Psoas muscle (tissue), 8 donors: ENCODE results near the gene PODXL. TPM values are rescaled to one million over a fixed set of nuclear protein-coding genes. Genes with fewer than 3 reads are reported as not detected.
A peak's percentile ranks its signal among the peaks of the same experiment; 100 is the strongest.

Source experiments
- ATAC-seq, 4 donors: fragments of 200-7000 bp; cut with Tn5 transposase; one replicate each; pipeline ENCODE4 v1.9.1; 2020; ENCODE audit warnings: moderate library complexity in 3 of 4, mild to moderate bottlenecking in 2 of 4
- DNase-seq, 2 donors: peaks; one replicate each; pipeline ENCODE4 v3.0.0-alpha.2; 2020
- H3K27ac ChIP-seq: fragments of 200-600 bp; one replicate; pipeline ENCODE4 v1.8.0; 2022
- H3K27me3 ChIP-seq, 3 donors: fragments of 200-600 bp in 1 of 3; one replicate each; pipeline versions ENCODE4 v1.6.1 to v1.8.0; 2013 to 2022; ENCODE audit warnings: low read length in 2 of 3, mild to moderate bottlenecking in 2 of 3, moderate library complexity in 1 of 3; ENCODE audit not compliant: insufficient read depth in 3 of 3
- H3K36me3 ChIP-seq, 2 donors: fragments of 200-600 bp in 1 of 2; one replicate each; pipeline versions ENCODE4 v1.6.1 to v1.8.0; 2013 to 2022; ENCODE audit warnings: low read depth in 1 of 2, mild to moderate bottlenecking in 1 of 2, moderate library complexity in 1 of 2; ENCODE audit not compliant: insufficient read depth in 1 of 2
- H3K4me1 ChIP-seq: fragments of 200-600 bp; one replicate; pipeline ENCODE4 v1.8.0; 2022
- H3K4me3 ChIP-seq: fragments of 200-600 bp; one replicate; pipeline ENCODE4 v1.8.0; 2022; ENCODE audit warnings: mild to moderate bottlenecking
- H3K9me3 ChIP-seq: fragments of 200-600 bp; one replicate; pipeline ENCODE4 v1.8.0; 2022
- CTCF ChIP-seq: fragments of 200-600 bp; IDR thresholded peaks from one replicate; pipeline ENCODE4 v1.8.0; 2022; ENCODE audit warnings: antibody characterized with exemption
- WGBS, 3 donors: extraction: QIAGEN DNeasy Blood & Tissue Kit; methylation state at CpG; one replicate each; pipeline versions ENCODE4 v1.1.6 to v1.1.7; 2013; 5-methylcytosine and 5-hydroxymethylcytosine counted together
- intact Hi-C, 2 donors: fragments of 100-400 bp; cut with DNase I; formaldehyde crosslinking; loops; one replicate each; pipeline versions ENCODE4 v1.11.0 to v1.14.2; 2022
- polyA plus RNA-seq, 3 donors: library from polyadenylated mRNA; stranded (reverse); fragments of 200-250 nt; gene quantifications; one replicate each; pipeline ENCODE4 v1.2.3, GENCODE V29; 2013
- total RNA-seq, 4 donors: library from RNA; stranded (reverse); fragmentation: NEBNext Ultra II Directional in 2 of 4; extraction: Animal tissue kit (Norgen Biotek cat#: 25700) in 2 of 4; gene quantifications; one replicate each; pipeline versions ENCODE4 v1.2.1 to v1.2.4, GENCODE V29; 2021 to 2023
- donor health status: healthy with polysubstance abuse.
- donor health status: DM: no; HTN: no; CAD: no; lungs with moderate emphysema.
- donor health status: Bipolar disorder and iron deficiency.
- donor health status: healthy.
- donor health status: DM: yes; HTN: yes; CAD: no.
- donor health status: DM: no; HTN: no; CAD: no.
- donor health status: DM: no; HTN: no; CAD: no.
- donor health status: DM: yes; HTN: yes; CAD: no.

PODXL gene
- total and polyA plus RNA-seq, 7 donors, result 9.0 to 46.8 (median 16.2) TPM

- no peak for TF ChIP-seq CTCF
- ATAC-seq (no peak), DNase-seq (no peak)
- peaks cover 3% of the 10 kb centered on the region for H3K4me1 ChIP-seq
- H3K27me3 ChIP-seq, result peaks cover 0 to 2% (median 0%) of the 10 kb centered on the region in 3 donors
- no peaks in the 10 kb centered on the region for H3K36me3 ChIP-seq
- intact Hi-C loops, result no loop called here
- no peak overlapping the region for H3K4me3 ChIP-seq
- H3K27ac ChIP-seq, result no peak overlapping the region
- no peaks in the 10 kb centered on the region for H3K9me3 ChIP-seq
Observed at GRCh38 chr7:131524703-131525102, 31.7 kb downstream of the PODXL start.

- Histone ChIP-seq H3K4me1 (peaks cover 3% of the 10 kb centered on the region), H3K4me3 (no peak overlapping the region), H3K36me3 (no peaks in the 10 kb centered on the region), H3K9me3 (no peaks in the 10 kb centered on the region), H3K27me3 (peaks cover 0 to 2% (median 0%) of the 10 kb centered on the region in 3 donors), H3K27ac (no peak overlapping the region)
- no peak for TF ChIP-seq CTCF
- ATAC-seq (no peak), DNase-seq (no peak)
- intact Hi-C loops, result no loop called here
- 34 to 39% (median 37%) methylated on average over 2 of the region's 2 CpGs for WGBS, 3 donors
Observed at GRCh38 chr7:131524115-131524514, 32.3 kb downstream of the PODXL start.

- no peak for TF ChIP-seq CTCF
- ATAC-seq (peak in 1 of 4 donors; percentile 23), DNase-seq (no peak)
- intact Hi-C loops, result no loop called here
- H3K4me1 ChIP-seq, result peaks cover 3% of the 10 kb centered on the region
- H3K27me3 ChIP-seq, result peaks cover 0 to 1% (median 0%) of the 10 kb centered on the region in 3 donors
- peak overlapping the region; percentile 56 for H3K27ac ChIP-seq
- H3K36me3 ChIP-seq, result no peaks in the 10 kb centered on the region
- H3K9me3 ChIP-seq, result no peaks in the 10 kb centered on the region
- no peak overlapping the region for H3K4me3 ChIP-seq
- 73 to 76% (median 75%) methylated on average over 11 of the region's 11 CpGs for WGBS, 3 donors
Observed at GRCh38 chr7:131522325-131522930, 34.0 kb downstream of the PODXL start.

- DNase-seq, result no peak
- intact Hi-C loops, result no loop called here
- peak; percentile 32 to 59 (median 42) for ATAC-seq
- Histone ChIP-seq H3K36me3 (no peaks in the 10 kb centered on the region), H3K9me3 (no peaks in the 10 kb centered on the region), H3K27me3 (no peaks in the 10 kb centered on the region), H3K27ac (peak overlapping the region; percentile 56), H3K4me1 (peaks cover 3% of the 10 kb centered on the region), H3K4me3 (no peak overlapping the region)
- no peak for TF ChIP-seq CTCF
- WGBS, 3 donors, result 59 to 60% (median 60%) methylated on average over 7 of the region's 7 CpGs
Observed at GRCh38 chr7:131521651-131522163, 34.7 kb downstream of the PODXL start.

- no peaks in the 10 kb centered on the region for H3K9me3 ChIP-seq
- DNase-seq, result no peak
Observed at GRCh38 chr7:131518626-131519025, 37.8 kb downstream of the PODXL start.

More at GRCh38 chr7:131518626-131519025, 37.8 kb downstream of the PODXL start:
- H3K27ac ChIP-seq, result no peak overlapping the region
- H3K36me3 ChIP-seq, result no peaks in the 10 kb centered on the region
- TF ChIP-seq CTCF, result no peak
- WGBS, 3 donors, result 78 to 89% (median 85%) methylated on average over 11 of the region's 11 CpGs
- H3K27me3 ChIP-seq, result no peaks in the 10 kb centered on the region
- intact Hi-C loops, result no loop called here
- ATAC-seq, result no peak
- peaks cover 3% of the 10 kb centered on the region for H3K4me1 ChIP-seq
- no peak overlapping the region for H3K4me3 ChIP-seq
